ENCODE measurements around the gene ATP6V0A4.

- no peak for TF ChIP-seq CTCF (IDR thresholded peaks at IDR 0.05)
- no peak for TF ChIP-seq TAF1 (IDR thresholded peaks at IDR 0.05; ENCODE audit: borderline replicate concordance, low read depth, low read length)
- no peak for TF ChIP-seq EP300 (IDR thresholded peaks at IDR 0.05; ENCODE audit: borderline replicate concordance in 1 of 2, low read depth in 1 of 2, low read length in 1 of 2)
- no peak for TF ChIP-seq SIN3A (IDR thresholded peaks at IDR 0.05; ENCODE audit: borderline replicate concordance, low read depth, low read length)
- no peak for TF ChIP-seq RAD21 (IDR thresholded peaks at IDR 0.05; ENCODE audit: low read length)
- no peak for TF ChIP-seq ELF1 (IDR thresholded peaks at IDR 0.05)
Observed at GRCh38 chr7:138797715-138798320, at the start of gene ATP6V0A4, which contains the start of gene TMEM213.
